HG03469 (cell line): ENCODE results near the gene ATE1.

ENCODE experiments used
- ATAC-seq: cut with Tn5 transposase; IDR thresholded peaks from one replicate; pipeline ENCODE4 v1.9.1; 2021; ENCODE audit warnings: mild to moderate bottlenecking, moderate library complexity, moderate number of reproducible peaks; ENCODE audit not compliant: unreplicated experiment

Gene ATE1

DNA sequence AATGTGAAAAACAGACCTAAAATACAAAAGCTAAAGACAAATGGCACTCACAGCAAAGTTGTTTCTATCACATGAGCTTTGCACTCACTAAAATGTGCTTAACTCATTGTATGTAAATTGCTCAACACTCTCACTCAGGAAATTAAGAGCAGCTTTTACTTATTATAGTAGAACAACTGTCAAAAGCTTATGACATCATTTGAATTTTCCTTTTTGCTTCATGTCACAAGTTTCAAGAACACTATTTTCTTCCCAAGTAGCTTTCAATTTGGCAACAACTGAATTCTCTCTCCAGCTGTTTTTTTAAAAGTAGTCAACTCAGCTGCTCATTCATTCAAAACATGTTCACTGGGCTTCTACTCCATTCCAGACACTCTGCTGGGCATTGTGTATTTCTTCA is 46.9 kb downstream of the ATE1 start:
- ATAC-seq, result no peak

DNA sequence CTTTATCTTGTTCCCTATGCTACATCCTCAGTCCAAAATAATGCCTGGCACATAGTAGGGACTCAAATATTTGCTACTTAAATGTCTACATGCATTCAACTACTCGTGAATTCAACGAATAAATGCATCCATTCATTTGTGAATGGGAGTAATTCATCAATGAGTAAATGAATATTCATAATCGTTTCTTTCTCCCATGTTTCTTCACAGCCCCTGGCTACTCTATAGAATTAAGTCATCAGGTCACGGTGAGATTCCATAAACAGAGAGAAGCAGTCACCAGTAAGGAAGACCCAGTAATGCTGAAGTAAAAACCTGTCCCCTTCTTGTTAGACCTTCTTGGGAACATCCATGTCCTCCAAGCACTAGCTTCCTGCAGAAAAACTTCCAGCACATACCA is 48.4 kb downstream of the ATE1 start:
- ATAC-seq, result no peak

DNA sequence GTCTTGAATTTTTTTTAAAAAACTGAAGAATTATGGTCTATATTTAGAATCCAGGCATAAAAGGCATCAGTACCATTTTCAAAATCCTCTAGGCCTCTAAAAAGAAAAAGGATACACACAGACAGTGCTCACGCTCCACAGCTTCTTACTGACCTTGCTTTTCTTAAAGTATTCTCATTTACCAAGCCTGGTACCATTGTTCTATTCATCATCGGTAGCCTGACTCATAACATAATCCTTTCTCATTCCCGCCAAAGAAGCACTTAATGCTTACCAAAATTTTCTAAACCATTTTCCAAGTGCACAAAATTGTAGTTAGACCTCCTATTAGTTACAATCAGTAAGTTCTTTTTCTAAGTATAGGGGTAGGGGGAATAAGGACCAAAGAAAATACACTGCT is 54.6 kb downstream of the ATE1 start:
- no peak for ATAC-seq

- ATAC-seq, result no peak
Measured at GRCh38 chr10:121870413-121870812, 57.4 kb downstream of the ATE1 start.

GRCh38 chr10:121865554-121865953 is 62.3 kb downstream of the ATE1 start:
- ATAC-seq, result no peak

DNA sequence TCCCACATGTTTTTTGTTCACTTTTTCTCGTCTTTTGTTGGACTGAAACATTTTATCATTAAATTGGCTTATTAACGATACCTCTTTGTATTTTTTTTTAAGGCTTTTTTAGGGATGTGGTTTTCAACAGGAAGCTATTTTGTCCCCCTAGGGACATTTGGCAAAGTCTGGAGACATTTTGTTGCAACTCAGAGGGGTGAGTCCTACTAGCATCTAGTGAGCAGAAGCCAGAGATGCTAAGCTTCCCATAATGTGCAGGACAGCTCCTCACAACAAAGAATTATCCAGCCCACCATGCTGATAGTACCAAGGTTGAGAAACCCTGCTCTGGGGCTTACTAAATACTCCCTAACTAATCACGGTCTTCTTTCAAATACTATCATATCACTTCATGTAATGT is 63.2 kb downstream of the ATE1 start:
- ATAC-seq, result no peak

- ATAC-seq, result no peak
Measured at GRCh38 chr10:121864168-121864567, 63.7 kb downstream of the ATE1 start.

DNA sequence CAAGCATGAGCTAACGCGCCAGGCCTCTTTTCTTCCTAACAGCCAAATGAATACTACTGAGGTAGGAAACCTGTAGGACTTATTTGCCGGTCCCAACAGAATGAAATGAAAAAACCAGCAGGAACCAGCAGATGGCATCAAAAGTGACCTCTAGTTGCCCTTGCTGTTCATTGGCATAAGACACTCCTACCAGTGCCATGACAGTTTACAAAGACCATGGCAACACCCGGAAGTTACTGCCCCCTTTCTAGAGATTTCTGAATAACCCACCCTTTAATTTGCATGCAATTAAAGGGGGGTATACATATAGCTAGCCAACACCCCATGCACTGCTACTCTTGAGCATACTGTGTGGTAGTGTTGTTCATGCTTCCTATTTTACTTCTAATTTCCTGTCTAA is 65.2 kb downstream of the ATE1 start:
- ATAC-seq, result no peak

- no peak for ATAC-seq
Measured at GRCh38 chr10:121862042-121862441, 65.8 kb downstream of the ATE1 start.

GRCh38 chr10:121860810-121861209 is 67.0 kb downstream of the ATE1 start:
- no peak for ATAC-seq

GRCh38 chr10:121854809-121855445 is 72.9 kb downstream of the ATE1 start:
- ATAC-seq, result no peak

GRCh38 chr10:121853950-121854349 is 73.9 kb downstream of the ATE1 start:
- ATAC-seq, result no peak

GRCh38 chr10:121851786-121852185 is 76.0 kb downstream of the ATE1 start:
- ATAC-seq, result no peak

DNA sequence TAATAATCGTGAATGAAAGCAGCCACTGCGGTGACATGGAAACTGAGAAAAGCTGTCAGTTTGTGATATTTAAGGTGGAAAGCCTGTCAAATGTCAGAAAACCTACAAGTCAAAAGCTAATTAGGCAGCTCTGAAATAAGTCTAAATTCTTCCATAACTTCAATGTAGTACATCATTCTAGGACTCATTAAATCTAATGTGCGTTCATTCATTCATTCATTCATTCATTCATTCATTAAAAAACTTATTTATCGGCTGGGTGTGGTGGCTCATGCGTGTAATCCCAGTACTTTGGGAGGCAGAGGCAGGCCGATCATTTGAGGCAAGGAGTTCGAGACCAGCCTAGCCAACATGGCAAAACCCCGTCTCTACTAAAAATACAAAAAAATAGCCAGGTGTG is 79.7 kb downstream of the ATE1 start:
- no peak for ATAC-seq

DNA sequence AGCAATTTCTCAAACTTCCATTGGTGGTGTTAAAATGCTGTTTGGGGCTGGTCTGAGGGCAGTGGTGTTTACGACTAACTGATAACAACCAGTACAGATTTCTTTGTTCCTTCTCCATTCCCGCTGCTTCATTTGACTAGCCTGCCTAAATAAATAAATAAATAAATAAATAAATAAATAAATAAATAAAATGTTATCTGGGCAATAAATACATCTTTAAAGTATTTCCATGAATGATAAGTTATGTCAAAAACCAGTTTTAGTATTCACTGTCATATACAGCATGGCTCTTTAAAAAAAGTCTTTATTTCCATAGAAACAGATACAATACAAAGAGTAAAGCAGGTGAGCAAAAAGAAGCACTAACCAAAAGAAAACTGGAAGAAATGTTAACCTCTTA is 81.3 kb downstream of the ATE1 start:
- no peak for ATAC-seq

DNA sequence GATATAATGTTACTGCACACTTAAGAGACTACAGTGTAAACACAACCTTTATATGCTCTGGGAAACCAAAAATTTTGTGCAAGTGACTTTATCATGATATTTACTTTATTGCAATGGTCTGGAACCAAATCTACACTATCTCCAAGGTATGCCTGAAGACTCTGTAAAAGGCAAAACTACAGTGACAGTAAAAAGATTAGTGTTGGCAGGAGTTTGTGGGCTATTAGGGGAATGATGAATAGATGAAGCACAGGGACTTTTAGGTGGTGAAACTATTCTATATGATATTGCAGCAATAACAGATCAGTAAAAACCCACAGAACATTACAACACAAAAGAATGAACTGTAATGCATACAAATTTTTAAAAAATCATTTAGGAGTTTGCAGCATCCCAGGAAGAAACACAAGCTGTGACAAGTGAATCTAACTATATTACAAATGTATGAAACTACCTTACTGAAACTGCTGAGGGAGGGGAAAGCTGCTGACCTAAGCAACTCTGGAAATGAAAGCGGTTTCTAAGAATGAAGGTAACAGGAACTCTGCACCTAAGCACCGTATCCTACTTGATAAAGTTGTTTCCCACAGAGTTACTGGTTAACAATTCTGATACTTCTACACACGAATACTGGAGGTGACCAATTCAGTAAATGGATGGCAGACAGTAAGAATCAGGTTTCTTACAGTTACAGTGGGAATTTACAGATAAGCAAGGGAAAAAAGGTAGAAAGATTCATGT is 82.6 kb downstream of the ATE1 start:
- peak; percentile 56 for ATAC-seq

GRCh38 chr10:121844537-121844936 is 83.3 kb downstream of the ATE1 start:
- no peak for ATAC-seq

- no peak for ATAC-seq
Measured at GRCh38 chr10:121843379-121843778, 84.5 kb downstream of the ATE1 start.

- no peak for ATAC-seq
Measured at GRCh38 chr10:121841862-121842261, 86.0 kb downstream of the ATE1 start.

GRCh38 chr10:121838931-121839330 is 88.9 kb downstream of the ATE1 start:
- ATAC-seq, result no peak

GRCh38 chr10:121838149-121838548 is 89.7 kb downstream of the ATE1 start:
- ATAC-seq, result no peak

DNA sequence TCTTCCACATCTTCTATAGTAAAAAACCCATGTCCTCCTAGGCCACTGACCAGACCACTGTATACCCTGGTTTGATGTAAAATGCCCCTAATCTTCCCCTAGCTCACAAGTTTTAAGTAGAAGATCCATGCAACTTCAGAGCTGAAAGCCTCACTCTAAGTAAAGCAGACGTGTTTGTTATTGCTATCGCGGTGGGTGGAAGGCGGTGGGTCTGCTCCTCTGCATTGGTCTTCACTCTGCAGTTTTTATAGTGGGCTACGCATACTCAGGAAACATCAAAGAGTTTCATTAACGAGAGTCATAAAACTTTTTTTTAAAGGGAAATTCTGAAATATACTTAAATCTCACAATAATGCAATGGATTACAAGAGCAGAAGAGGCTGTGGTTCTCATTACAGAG is 91.7 kb downstream of the ATE1 start:
- no peak for ATAC-seq

DNA sequence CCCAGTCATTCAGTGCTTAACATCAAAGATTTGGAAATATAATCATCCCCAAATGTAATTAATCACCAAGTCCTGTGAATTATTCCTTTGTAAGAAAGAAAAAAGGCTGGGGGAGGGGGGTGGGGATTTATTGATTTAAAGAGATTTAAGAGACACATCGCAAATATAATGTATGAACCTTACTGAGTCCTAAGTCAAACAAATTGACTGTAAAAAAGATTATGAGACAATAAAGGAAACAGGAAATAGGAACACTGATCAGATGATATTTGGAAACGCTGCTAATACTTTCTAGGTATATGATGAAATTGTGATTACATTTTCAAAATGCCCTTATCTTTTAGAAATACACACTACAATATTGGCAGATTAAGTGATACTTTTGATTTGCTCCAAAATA is 92.5 kb downstream of the ATE1 start:
- ATAC-seq, result no peak
